Stimulated activated CD4-positive, alpha-beta T cell treated with anti-CD3 and anti-CD28 coated beads, Interleukin-1b, Interleukin-23, amount 100 ng/mL, for 4 hours (primary cell): ENCODE measurements around the gene PDE4D.
"Not testable (repeated sequence)": the region's sequence is repeated elsewhere in the genome, so short reads cannot be mapped to it uniquely, and the experiment has no call there.

Experiments used
- DNase-seq, 2 donors: peaks; one replicate each; pipeline ENCODE4 v3.0.0-alpha.2; 2020; ENCODE audit warnings: low read depth in 2 of 2

Gene PDE4D

GRCh38 chr5:58969795-58970194, 923.7 kb downstream of the PDE4D start:
- no peak for DNase-seq

- no peak for DNase-seq
These were observed 924.3 kb downstream of the PDE4D start for GRCh38 chr5:58969253-58969652.

- no peak for DNase-seq
These were observed 925.2 kb downstream of the PDE4D start for GRCh38 chr5:58968350-58968749.

- no peak for DNase-seq
These were observed 925.8 kb downstream of the PDE4D start for GRCh38 chr5:58967597-58968281.

GRCh38 chr5:58965677-58966414, 927.7 kb downstream of the PDE4D start:
- DNase-seq, result no peak

- DNase-seq, result no peak
These were observed 929.7 kb downstream of the PDE4D start for GRCh38 chr5:58963821-58964220.

- no peak for DNase-seq
These were observed 930.2 kb downstream of the PDE4D start for GRCh38 chr5:58963361-58963760.

GRCh38 chr5:58961631-58962280, 931.8 kb downstream of the PDE4D start:
- no peak for DNase-seq

GRCh38 chr5:58958701-58959100, 934.8 kb downstream of the PDE4D start:
- DNase-seq, result no peak

- not testable (repeated sequence) for DNase-seq
These were observed 940.3 kb downstream of the PDE4D start for GRCh38 chr5:58953218-58953617.

GRCh38 chr5:58950224-58950623, 943.3 kb downstream of the PDE4D start:
- DNase-seq, result no peak

GRCh38 chr5:58946230-58946629, 947.3 kb downstream of the PDE4D start:
- no peak for DNase-seq

- no peak for DNase-seq
These were observed 949.3 kb downstream of the PDE4D start for GRCh38 chr5:58944221-58944620.

- no peak for DNase-seq
These were observed 953.1 kb downstream of the PDE4D start for GRCh38 chr5:58940446-58940845.

- no peak for DNase-seq
These were observed 953.9 kb downstream of the PDE4D start for GRCh38 chr5:58939664-58940063.

- DNase-seq, result no peak
These were observed 954.7 kb downstream of the PDE4D start for GRCh38 chr5:58938563-58939424.

- no peak for DNase-seq
These were observed 956.4 kb downstream of the PDE4D start for GRCh38 chr5:58937031-58937681.

- DNase-seq, result no peak
These were observed 958.9 kb downstream of the PDE4D start for GRCh38 chr5:58934629-58935097.

- DNase-seq, result peak in 1 of 2 donors; percentile 3
These were observed 959.5 kb downstream of the PDE4D start for GRCh38 chr5:58933891-58934628.

- DNase-seq, result no peak
These were observed 961.4 kb downstream of the PDE4D start for GRCh38 chr5:58932057-58932612.
